Activated naive CD4-positive, alpha-beta T cell treated with anti-CD3 and anti-CD28 coated beads, Interleukin-2, amount 50 U/mL, for 24 hours (primary cell): ENCODE results near the gene CD74.

Source experiments
- H3K27ac Mint-ChIP-seq: one replicate; pipeline ENCODE4 v1.8.0; 2021; ENCODE audit warnings: mild to moderate bottlenecking, mixed read lengths
- H3K27me3 Mint-ChIP-seq: one replicate; pipeline ENCODE4 v1.8.0; 2021; ENCODE audit warnings: mixed read lengths
- H3K36me3 Mint-ChIP-seq: one replicate; pipeline ENCODE4 v1.8.0; 2021; ENCODE audit warnings: mixed read lengths
- H3K4me1 Mint-ChIP-seq: one replicate; pipeline ENCODE4 v1.8.0; 2021; ENCODE audit warnings: mixed read lengths
- H3K4me3 Mint-ChIP-seq: one replicate; pipeline ENCODE4 v1.8.0; 2021; ENCODE audit warnings: mild to moderate bottlenecking, mixed read lengths
- H3K9me3 Mint-ChIP-seq: one replicate; pipeline ENCODE4 v1.8.0; 2021; ENCODE audit warnings: mixed read lengths

CD74 gene

GRCh38 chr5:150372639-150373038 lies 40.1 kb downstream of the CD74 start:
- Mint-ChIP-seq H3K27ac (no peak overlapping the region), H3K27me3 (no peaks in the 10 kb centered on the region), H3K36me3 (peaks cover 11% of the 10 kb centered on the region), H3K4me1 (no peaks in the 10 kb centered on the region), H3K4me3 (no peak overlapping the region), H3K9me3 (no peaks in the 10 kb centered on the region)

- H3K4me3 Mint-ChIP-seq, result no peak overlapping the region
- H3K27me3 Mint-ChIP-seq, result no peaks in the 10 kb centered on the region
- peaks cover 7% of the 10 kb centered on the region for H3K36me3 Mint-ChIP-seq
- H3K27ac Mint-ChIP-seq, result no peak overlapping the region
- H3K4me1 Mint-ChIP-seq, result no peaks in the 10 kb centered on the region
- no peaks in the 10 kb centered on the region for H3K9me3 Mint-ChIP-seq
These were observed 44.2 kb downstream of the CD74 start for GRCh38 chr5:150368526-150368925.

- Mint-ChIP-seq H3K27me3 (no peaks in the 10 kb centered on the region), H3K36me3 (peaks cover 18% of the 10 kb centered on the region), H3K4me3 (no peak overlapping the region), H3K9me3 (no peaks in the 10 kb centered on the region), H3K4me1 (peaks cover 40% of the 10 kb centered on the region), H3K27ac (no peak overlapping the region)
These were observed 48.7 kb downstream of the CD74 start for GRCh38 chr5:150364004-150364403.

- Mint-ChIP-seq H3K4me1 (peaks cover 46% of the 10 kb centered on the region), H3K27me3 (no peaks in the 10 kb centered on the region), H3K4me3 (no peak overlapping the region), H3K9me3 (no peaks in the 10 kb centered on the region), H3K36me3 (peaks cover 18% of the 10 kb centered on the region), H3K27ac (no peak overlapping the region)
These were observed 49.5 kb downstream of the CD74 start for GRCh38 chr5:150363185-150363584.

GRCh38 chr5:150361301-150361700 lies 51.4 kb downstream of the CD74 start:
- no peak overlapping the region for H3K27ac Mint-ChIP-seq
- H3K27me3 Mint-ChIP-seq, result no peaks in the 10 kb centered on the region
- peaks cover 18% of the 10 kb centered on the region for H3K36me3 Mint-ChIP-seq
- peaks cover 52% of the 10 kb centered on the region for H3K4me1 Mint-ChIP-seq
- no peaks in the 10 kb centered on the region for H3K9me3 Mint-ChIP-seq
- no peak overlapping the region for H3K4me3 Mint-ChIP-seq

GRCh38 chr5:150358261-150359095 lies 54.2 kb downstream of the CD74 start:
- H3K27me3 Mint-ChIP-seq, result no peaks in the 10 kb centered on the region
- peaks cover 52% of the 10 kb centered on the region for H3K4me1 Mint-ChIP-seq
- peak overlapping the region; percentile 89 for H3K27ac Mint-ChIP-seq
- peaks cover 16% of the 10 kb centered on the region for H3K36me3 Mint-ChIP-seq
- no peaks in the 10 kb centered on the region for H3K9me3 Mint-ChIP-seq
- H3K4me3 Mint-ChIP-seq, result peak overlapping the region; percentile 92

- Mint-ChIP-seq H3K36me3 (peaks cover 14% of the 10 kb centered on the region), H3K4me1 (peaks cover 43% of the 10 kb centered on the region), H3K27me3 (no peaks in the 10 kb centered on the region), H3K27ac (peak within 1 kb of the TSS; percentile 89), H3K9me3 (no peaks in the 10 kb centered on the region), H3K4me3 (peak within 1 kb of the TSS; percentile 92)
These were observed 55.1 kb downstream of the CD74 start, which contains the start of gene TCOF1 for GRCh38 chr5:150357326-150358260. Gene TCOF1, plus strand, starts transcription at chr5:150357697. Its CDS starts 50 bp downstream, at chr5:150357747.

- peak overlapping the region; percentile 80 for H3K27ac Mint-ChIP-seq
- H3K4me1 Mint-ChIP-seq, result peaks cover 34% of the 10 kb centered on the region
- H3K9me3 Mint-ChIP-seq, result no peaks in the 10 kb centered on the region
- peaks cover 10% of the 10 kb centered on the region for H3K36me3 Mint-ChIP-seq
- no peaks in the 10 kb centered on the region for H3K27me3 Mint-ChIP-seq
- peak overlapping the region; percentile 92 for H3K4me3 Mint-ChIP-seq
These were observed 56.0 kb downstream of the CD74 start for GRCh38 chr5:150356575-150357294.

- H3K36me3 Mint-ChIP-seq, result peaks cover 5% of the 10 kb centered on the region
- no peak overlapping the region for H3K27ac Mint-ChIP-seq
- H3K4me1 Mint-ChIP-seq, result peaks cover 34% of the 10 kb centered on the region
- no peaks in the 10 kb centered on the region for H3K27me3 Mint-ChIP-seq
- no peak overlapping the region for H3K4me3 Mint-ChIP-seq
- no peaks in the 10 kb centered on the region for H3K9me3 Mint-ChIP-seq
These were observed 56.9 kb downstream of the CD74 start for GRCh38 chr5:150355791-150356190.

GRCh38 chr5:150353032-150353675 lies 59.6 kb downstream of the CD74 start:
- Mint-ChIP-seq H3K9me3 (no peaks in the 10 kb centered on the region), H3K27me3 (no peaks in the 10 kb centered on the region), H3K27ac (no peak overlapping the region), H3K4me1 (peaks cover 19% of the 10 kb centered on the region), H3K4me3 (no peak overlapping the region), H3K36me3 (no peaks in the 10 kb centered on the region)

GRCh38 chr5:150352244-150353031 lies 60.3 kb downstream of the CD74 start:
- H3K27me3 Mint-ChIP-seq, result no peaks in the 10 kb centered on the region
- H3K4me3 Mint-ChIP-seq, result no peak overlapping the region

More at GRCh38 chr5:150352244-150353031, 60.3 kb downstream of the CD74 start:
- Mint-ChIP-seq H3K4me1 (peaks cover 19% of the 10 kb centered on the region), H3K9me3 (no peaks in the 10 kb centered on the region), H3K27ac (no peak overlapping the region), H3K36me3 (no peaks in the 10 kb centered on the region)
